HepG2 (cell line): Measurements from ENCODE around the gene RB1. TPM values are rescaled to one million over a fixed set of nuclear protein-coding genes. Genes with fewer than 3 reads are reported as not detected.

Experiments used
- BCL6 ChIP-seq: IDR thresholded peaks from 2 replicates; pipeline ENCODE4 v1.6.1; 2016; ENCODE audit warnings: missing genetic modification reagents, missing compliant biosample characterization
- CHD4 ChIP-seq: fragments of 200-600 bp; sonication (generic); IDR thresholded peaks from 2 replicates; pipeline ENCODE4 v1.7.0; 2017; ENCODE audit warnings: mild to moderate bottlenecking, low read length, borderline replicate concordance
- CREM ChIP-seq, 2 experiments: sonication (generic) in 1 of 2; formaldehyde crosslinking in 1 of 2; IDR thresholded peaks; 2 replicates each; pipeline versions ENCODE4 v1.4.0 to v1.6.1; 2016 to 2020; ENCODE audit warnings: antibody characterized with exemption in 1 of 2, mild to moderate bottlenecking in 1 of 2, missing genetic modification reagents in 1 of 2
- EHMT2 ChIP-seq: fragments of 200-600 bp; sonication (generic); IDR thresholded peaks from 2 replicates; pipeline ENCODE4 v1.7.0; 2017; ENCODE audit warnings: antibody characterized with exemption, low read depth, low read length, borderline replicate concordance
- FOXP4 ChIP-seq: sonication (generic); formaldehyde crosslinking; IDR thresholded peaks from 2 replicates; pipeline ENCODE4 v1.4.0; 2020; ENCODE audit warnings: missing genetic modification reagents
- HMG20A ChIP-seq: IDR thresholded peaks from 2 replicates; pipeline ENCODE4 v1.6.1; 2016; ENCODE audit warnings: borderline replicate concordance
- HNF4A ChIP-seq: sonication (generic); formaldehyde crosslinking; IDR thresholded peaks from 2 replicates; pipeline ENCODE4 v1.4.0; 2020; ENCODE audit warnings: missing genetic modification reagents
- ISL2 ChIP-seq: sonication (generic); formaldehyde crosslinking; IDR thresholded peaks from 2 replicates; pipeline ENCODE4 v1.5.0; 2020; ENCODE audit warnings: missing genetic modification reagents
- MED1 ChIP-seq: sonication (generic); formaldehyde crosslinking; IDR thresholded peaks from 2 replicates; pipeline ENCODE4 v1.4.0; 2020; ENCODE audit warnings: missing genetic modification reagents
- MEF2D ChIP-seq: sonication (generic); formaldehyde crosslinking; IDR thresholded peaks from 2 replicates; pipeline ENCODE4 v1.5.1; 2020; ENCODE audit warnings: mild to moderate bottlenecking, missing genetic modification reagents
- RARA ChIP-seq: IDR thresholded peaks from 2 replicates; pipeline ENCODE4 v1.6.1; 2016; ENCODE audit warnings: missing genetic modification reagents, missing compliant biosample characterization
- TARDBP ChIP-seq: sonication (generic); formaldehyde crosslinking; IDR thresholded peaks from 2 replicates; pipeline ENCODE4 v1.8.0; 2022; ENCODE audit warnings: mild to moderate bottlenecking, missing genetic modification reagents
- polyA plus RNA-seq, 8 experiments: library from polyadenylated mRNA; depleted of rRNA in 3 of 8; stranded (reverse) in 7 of 8; unstranded in 1 of 8; fragments of >200 nt; fragmentation: Illumina TruSeq in 4 of 8; extraction: Trizol in 4 of 8; gene quantifications; 2 replicates each; pipeline versions ENCODE4 v1.2.1 to v1.2.3, GENCODE V29; 2011 to 2016; ENCODE audit warnings: low read depth in 4 of 8, missing spikeins in 1 of 8, mixed read lengths in 1 of 8; ENCODE audit not compliant: insufficient read depth in 1 of 8
- total RNA-seq, 5 experiments: library from RNA; depleted of rRNA; stranded (reverse); fragments of >200 nt; fragmentation: Illumina TruSeq; extraction: Trizol; gene quantifications; 2 replicates each; pipeline ENCODE4 v1.2.3, GENCODE V29; 2016; ENCODE audit warnings: low read depth in 1 of 5
- TF ChIP-seq, protein P1 (sequence below): sonication (generic); formaldehyde crosslinking; IDR thresholded peaks from 2 replicates; pipeline ENCODE4 v1.4.0; 2020; ENCODE audit warnings: missing genetic modification reagents, borderline replicate concordance

Gene RB1
- total and polyA plus RNA-seq, 2 of the 13 experiments (the other 11 are each of a cell fraction or from before 2014, with no cell fraction given), result 15.6 to 23.7 TPM

DNA sequence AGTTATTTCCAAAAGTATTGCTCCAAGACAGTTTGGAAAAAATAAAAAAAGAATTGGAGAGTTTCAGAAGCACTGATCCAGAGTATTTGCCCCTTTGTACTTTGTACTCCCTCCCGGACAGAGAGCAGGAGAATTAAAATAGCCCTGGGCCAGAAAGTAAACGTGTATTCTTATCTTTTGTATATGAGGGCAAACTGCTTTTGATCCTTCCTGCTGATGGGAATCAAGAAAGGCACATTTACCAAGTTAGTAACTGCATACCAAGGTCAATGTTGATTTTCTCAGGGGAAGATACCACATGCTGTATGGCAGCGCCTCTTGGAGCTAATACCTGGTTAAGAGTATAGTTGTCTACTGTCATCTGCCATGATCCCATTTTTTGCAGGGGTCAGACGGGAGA is 10.9 kb upstream of the RB1 start (continued):
- TF ChIP-seq FOXP4 (CRISPR knock-in tag), result 0 out of 2 replicates have a peak, but pooled peaks have one; percentile 31
- TF ChIP-seq HNF4A (CRISPR knock-in tag), result peak; percentile 82
- 0 out of 2 replicates have a peak, but pooled peaks have one; percentile 9 for TF ChIP-seq RARA
- peak; percentile 52 for TF ChIP-seq BCL6 (CRISPR knock-in tag)
- TF ChIP-seq TARDBP (CRISPR knock-in tag), result peak; percentile 32; the same call in 1 of the 2 replicates
- peak; percentile 47; the same call in 1 of the 2 replicates for TF ChIP-seq EHMT2
- TF ChIP-seq CREM (IDR thresholded peaks at IDR 0.05), result peak; percentile 47; the same call in 1 of the 2 replicates
- no peak for TF ChIP-seq CREM (CRISPR knock-in tag; IDR thresholded peaks at IDR 0.05)
- no peak for TF ChIP-seq CHD4
- peak; percentile 39; the same call in 1 of the 2 replicates for TF ChIP-seq MED1 (CRISPR knock-in tag)
- peak; percentile 32; the same call in 1 of the 2 replicates for TF ChIP-seq HMG20A (CRISPR knock-in tag)
- peak; percentile 73; the same call in 1 of the 2 replicates for TF ChIP-seq ISL2 (CRISPR knock-in tag)
- TF ChIP-seq, protein P1, sequence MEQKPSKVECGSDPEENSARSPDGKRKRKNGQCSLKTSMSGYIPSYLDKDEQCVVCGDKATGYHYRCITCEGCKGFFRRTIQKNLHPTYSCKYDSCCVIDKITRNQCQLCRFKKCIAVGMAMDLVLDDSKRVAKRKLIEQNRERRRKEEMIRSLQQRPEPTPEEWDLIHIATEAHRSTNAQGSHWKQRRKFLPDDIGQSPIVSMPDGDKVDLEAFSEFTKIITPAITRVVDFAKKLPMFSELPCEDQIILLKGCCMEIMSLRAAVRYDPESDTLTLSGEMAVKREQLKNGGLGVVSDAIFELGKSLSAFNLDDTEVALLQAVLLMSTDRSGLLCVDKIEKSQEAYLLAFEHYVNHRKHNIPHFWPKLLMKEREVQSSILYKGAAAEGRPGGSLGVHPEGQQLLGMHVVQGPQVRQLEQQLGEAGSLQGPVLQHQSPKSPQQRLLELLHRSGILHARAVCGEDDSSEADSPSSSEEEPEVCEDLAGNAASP (CRISPR knock-in tag), result 0 out of 2 replicates have a peak, but pooled peaks have one; percentile 20
- peak; percentile 49 for TF ChIP-seq MEF2D
- TF ChIP-seq, all 625 proteins: peak for 39
